AG10803 (cell line): Measurements from ENCODE around the gene IL21R.

Source experiments
- DNase-seq: peaks from one replicate; pipeline ENCODE4 v3.0.0; 2010; ENCODE audit warnings: low read depth
- H3K4me3 ChIP-seq: 2 replicates; pipeline ENCODE4 v1.5.1; 2011; ENCODE audit warnings: mild to moderate bottlenecking, low read length, control low read depth
- CTCF ChIP-seq: conservative IDR thresholded peaks from 2 replicates; pipeline ENCODE4 v1.5.1; 2011; ENCODE audit warnings: mild to moderate bottlenecking, low read length, control low read depth, inconsistent platforms

IL21R gene

GRCh38 chr16:27441276-27441675, 39.3 kb downstream of the IL21R start:
- DNase-seq = no peak
- no peak overlapping the region for H3K4me3 ChIP-seq
- TF ChIP-seq CTCF = no peak

- H3K4me3 ChIP-seq = no peak overlapping the region
- DNase-seq = no peak
- no peak for TF ChIP-seq CTCF
Observed at GRCh38 chr16:27441998-27442397, 40.0 kb downstream of the IL21R start.

GRCh38 chr16:27444015-27444414, 42.0 kb downstream of the IL21R start:
- no peak overlapping the region for H3K4me3 ChIP-seq
- no peak for TF ChIP-seq CTCF
- peak; percentile 65 for DNase-seq

GRCh38 chr16:27444470-27444869, 42.5 kb downstream of the IL21R start:
- TF ChIP-seq CTCF = no peak
- DNase-seq = no peak
- no peak overlapping the region for H3K4me3 ChIP-seq

- DNase-seq = no peak
- TF ChIP-seq CTCF = no peak
- no peak overlapping the region for H3K4me3 ChIP-seq
Observed at GRCh38 chr16:27445502-27446175, 43.7 kb downstream of the IL21R start.

- no peak overlapping the region for H3K4me3 ChIP-seq
- DNase-seq = no peak
- TF ChIP-seq CTCF = no peak
Observed at GRCh38 chr16:27446721-27447120, 44.7 kb downstream of the IL21R start.

- no peak overlapping the region for H3K4me3 ChIP-seq
- TF ChIP-seq CTCF = no peak
- DNase-seq = no peak
Observed at GRCh38 chr16:27447301-27447700, 45.3 kb downstream of the IL21R start.
